Measurements from ENCODE around the gene CFAP54.
"Not testable (repeated sequence)": the region's sequence is repeated elsewhere in the genome, so short reads cannot be mapped to it uniquely, and the experiment has no call there.

Gene CFAP54

DNA sequence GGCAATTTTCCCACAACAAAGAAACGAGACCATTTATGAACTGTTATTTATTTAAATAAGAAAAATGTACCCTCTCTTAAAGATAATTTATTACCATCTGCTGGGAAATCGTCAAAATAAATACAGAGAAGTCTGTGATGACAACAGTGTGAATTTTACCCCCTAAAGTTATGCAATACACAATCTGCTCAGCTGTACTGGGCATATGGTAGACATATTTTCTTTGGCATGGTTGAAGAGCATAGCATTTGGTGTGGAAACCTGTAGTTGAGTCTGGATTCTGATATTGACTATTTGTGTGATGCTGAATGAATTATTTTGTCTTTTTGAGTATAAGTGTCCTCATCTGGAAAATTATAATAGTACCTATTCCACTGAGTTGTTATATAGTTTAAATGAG lies 60.0 kb downstream of the CFAP54 start:
- Histone ChIP-seq H3K36me3 (ENCODE audit: insufficient read depth, low read length) (no peaks in the 10 kb centered on the region), H3K4me3 (no peak overlapping the region), H3K9me3 (ENCODE audit: low read depth, low read length) (no peaks in the 10 kb centered on the region), H3K27ac (no peak overlapping the region), H3K9ac (ENCODE audit: insufficient read length) (no peak overlapping the region)
- DNase-seq (ENCODE audit: low read depth, low spot score): no peak
- no peak for TF ChIP-seq POLR2AphosphoS5 (IDR thresholded peaks at IDR 0.05; ENCODE audit: borderline replicate concordance, low read depth, low read length)
- no peak for TF ChIP-seq EZH2 (IDR thresholded peaks at IDR 0.05)
- no peak for TF ChIP-seq FOXP2 (optimal IDR thresholded peaks at IDR 0.05; ENCODE audit: control extremely low read depth, extremely low read length, insufficient read depth)

DNA sequence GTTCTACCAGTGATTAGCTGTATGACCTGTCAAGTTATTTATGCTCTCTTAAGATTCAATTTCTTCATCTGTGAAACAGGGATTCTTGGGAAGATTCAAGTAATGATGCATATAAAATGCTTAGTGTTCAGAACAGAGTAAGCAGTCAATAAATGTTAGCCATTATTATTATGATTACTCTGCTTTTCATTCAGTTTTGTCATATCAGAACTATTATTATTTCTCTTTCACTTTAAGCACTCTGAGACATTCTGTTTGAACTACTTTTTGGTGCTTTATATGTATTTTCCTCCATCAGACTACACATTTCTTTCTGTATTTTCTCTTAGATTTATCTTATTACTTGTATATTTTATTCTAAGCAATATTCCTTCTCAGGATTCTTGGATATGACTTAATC lies 81.2 kb downstream of the CFAP54 start:
- H3K4me3 ChIP-seq: no peak overlapping the region
- H3K36me3 ChIP-seq (ENCODE audit: insufficient read depth, low read length): no peaks in the 10 kb centered on the region
- no peak for DNase-seq (ENCODE audit: low read depth, low spot score)
- TF ChIP-seq EZH2 (IDR thresholded peaks at IDR 0.05): no peak
- no peak for TF ChIP-seq POLR2AphosphoS5 (IDR thresholded peaks at IDR 0.05; ENCODE audit: borderline replicate concordance, low read depth, low read length)
- TF ChIP-seq FOXP2 (optimal IDR thresholded peaks at IDR 0.05; ENCODE audit: control extremely low read depth, extremely low read length, insufficient read depth): no peak
- H3K9me3 ChIP-seq (ENCODE audit: low read depth, low read length): no peaks in the 10 kb centered on the region
- no peak overlapping the region for H3K9ac ChIP-seq (ENCODE audit: insufficient read length)
- H3K27ac ChIP-seq: no peak overlapping the region

DNA sequence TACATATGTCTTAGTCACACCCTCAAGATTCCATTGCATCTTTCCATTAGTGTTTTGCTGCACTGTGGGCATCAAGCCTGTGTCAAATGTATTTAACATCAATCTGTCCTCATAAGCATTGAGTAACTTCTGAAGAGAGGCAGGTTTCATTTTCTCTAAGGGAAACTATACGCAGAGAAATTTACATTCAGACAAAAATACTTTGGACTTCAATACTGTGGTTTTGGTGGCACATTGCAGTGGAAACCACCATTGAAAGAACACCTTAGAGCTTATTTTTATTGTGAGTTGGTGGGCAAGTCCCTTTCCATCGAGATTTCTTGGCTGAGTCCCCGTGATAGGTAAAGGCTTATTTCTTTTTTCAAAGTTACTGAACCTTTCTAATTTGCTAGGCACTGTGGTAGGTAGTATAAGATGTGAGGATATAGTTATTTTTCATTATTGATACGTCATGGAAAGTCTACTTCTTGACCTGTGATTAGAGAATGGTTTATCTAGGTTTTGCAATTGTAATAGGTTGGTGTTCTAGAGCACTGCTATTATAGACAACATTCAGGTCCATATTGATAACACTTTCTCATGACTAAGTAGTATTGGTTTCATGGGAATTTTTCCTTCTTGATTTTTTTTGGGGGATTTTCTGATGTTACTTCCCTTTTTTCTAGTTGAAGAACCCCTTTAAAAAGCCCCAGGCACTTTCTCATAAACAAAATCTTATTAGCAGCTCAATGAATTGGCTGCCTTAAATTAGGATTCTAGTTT lies 81.9 kb downstream of the CFAP54 start:
- no peak overlapping the region for H3K4me3 ChIP-seq
- no peak for DNase-seq (ENCODE audit: low read depth, low spot score)
- no peaks in the 10 kb centered on the region for H3K9me3 ChIP-seq (ENCODE audit: low read depth, low read length)
- no peak overlapping the region for H3K27ac ChIP-seq
- no peak for TF ChIP-seq EZH2 (IDR thresholded peaks at IDR 0.05)
- TF ChIP-seq FOXP2 (optimal IDR thresholded peaks at IDR 0.05; ENCODE audit: control extremely low read depth, extremely low read length, insufficient read depth): no peak
- no peak for TF ChIP-seq POLR2AphosphoS5 (IDR thresholded peaks at IDR 0.05; ENCODE audit: borderline replicate concordance, low read depth, low read length)
- no peaks in the 10 kb centered on the region for H3K36me3 ChIP-seq (ENCODE audit: insufficient read depth, low read length)
- no peak overlapping the region for H3K9ac ChIP-seq (ENCODE audit: insufficient read length)

DNA sequence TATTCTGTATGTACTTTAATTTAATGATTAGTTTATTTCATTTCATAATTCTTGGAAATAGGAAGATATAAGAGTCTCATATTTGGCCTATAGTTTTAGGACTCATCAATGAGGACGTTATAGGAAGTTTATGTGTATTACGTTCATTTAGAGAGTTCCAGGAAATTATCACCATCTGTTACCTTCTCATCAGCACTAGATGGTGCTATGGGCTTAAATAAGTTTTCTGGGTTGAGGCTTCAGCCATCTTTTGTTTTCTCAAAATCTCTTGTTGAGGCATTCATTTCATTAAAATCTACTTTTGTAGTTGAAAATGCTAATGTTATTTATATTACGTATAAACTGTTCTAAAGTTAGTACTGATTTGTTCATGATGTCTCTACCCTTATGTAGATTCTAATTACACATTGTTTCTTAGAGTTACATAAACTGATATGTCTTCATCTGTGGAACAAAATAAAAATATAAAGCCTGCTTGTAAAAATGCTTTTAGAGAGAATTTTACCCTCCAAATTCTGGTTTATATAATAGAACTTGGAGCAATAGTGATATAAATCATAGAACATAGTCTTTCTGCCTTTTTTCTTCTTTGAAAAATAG lies 89.2 kb downstream of the CFAP54 start:
- TF ChIP-seq EZH2 (IDR thresholded peaks at IDR 0.05): no peak
- TF ChIP-seq POLR2AphosphoS5 (IDR thresholded peaks at IDR 0.05; ENCODE audit: borderline replicate concordance, low read depth, low read length): no peak
- TF ChIP-seq FOXP2 (optimal IDR thresholded peaks at IDR 0.05; ENCODE audit: control extremely low read depth, extremely low read length, insufficient read depth): no peak
- H3K4me3 ChIP-seq: no peak overlapping the region
- no peaks in the 10 kb centered on the region for H3K9me3 ChIP-seq (ENCODE audit: low read depth, low read length)
- DNase-seq (ENCODE audit: low read depth, low spot score): peak; percentile 57
- peak overlapping the region; percentile 68 for H3K9ac ChIP-seq (ENCODE audit: insufficient read length)
- H3K27ac ChIP-seq: peak overlapping the region; percentile 67
- no peaks in the 10 kb centered on the region for H3K36me3 ChIP-seq (ENCODE audit: insufficient read depth, low read length)

DNA sequence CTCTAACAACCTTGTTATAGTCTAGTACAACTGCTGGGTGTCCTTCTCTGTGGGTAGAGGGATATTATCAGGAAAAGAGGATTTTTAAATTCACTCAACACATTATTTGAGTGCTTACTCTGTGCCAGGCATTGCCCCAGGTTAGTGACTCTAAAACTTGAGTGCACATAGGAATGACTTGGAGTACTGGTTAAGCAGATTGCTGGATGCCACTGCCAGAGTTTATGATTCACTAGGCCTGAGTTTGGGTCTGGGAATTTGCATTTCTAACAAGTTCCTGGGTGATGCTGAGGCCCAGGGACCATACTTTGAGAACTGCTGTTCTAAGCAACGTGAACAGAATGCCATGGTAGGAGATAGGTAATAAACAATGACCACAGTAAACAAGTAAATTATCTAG lies 96.6 kb downstream of the CFAP54 start:
- DNase-seq (ENCODE audit: low read depth, low spot score): no peak
- Histone ChIP-seq H3K4me3 (no peak overlapping the region), H3K36me3 (ENCODE audit: insufficient read depth, low read length) (no peaks in the 10 kb centered on the region), H3K9me3 (ENCODE audit: low read depth, low read length) (no peaks in the 10 kb centered on the region), H3K27ac (no peak overlapping the region), H3K9ac (ENCODE audit: insufficient read length) (no peak overlapping the region)
- TF ChIP-seq FOXP2 (optimal IDR thresholded peaks at IDR 0.05; ENCODE audit: control extremely low read depth, extremely low read length, insufficient read depth) (no peak), POLR2AphosphoS5 (IDR thresholded peaks at IDR 0.05; ENCODE audit: borderline replicate concordance, low read depth, low read length) (no peak), EZH2 (IDR thresholded peaks at IDR 0.05) (no peak)

DNA sequence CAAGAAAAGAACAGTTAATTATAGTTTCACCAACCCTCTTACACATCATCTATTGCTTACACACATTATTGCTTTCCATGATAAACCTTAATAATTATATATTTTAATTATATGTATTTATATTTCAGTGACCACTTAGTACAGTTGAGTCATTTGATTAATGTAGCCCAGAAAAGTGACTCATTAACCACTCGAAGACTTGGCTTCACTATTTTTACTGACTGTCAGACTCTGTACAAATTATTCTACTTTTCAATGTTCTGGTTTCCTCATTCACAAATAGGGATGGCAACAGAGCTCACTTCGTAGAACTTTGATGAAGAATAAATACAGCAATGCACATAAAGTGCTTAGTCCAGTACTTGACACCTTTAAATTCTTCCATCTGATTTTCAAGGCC lies 98.3 kb downstream of the CFAP54 start:
- no peak for TF ChIP-seq POLR2AphosphoS5 (IDR thresholded peaks at IDR 0.05; ENCODE audit: borderline replicate concordance, low read depth, low read length)
- TF ChIP-seq EZH2 (IDR thresholded peaks at IDR 0.05): no peak
- TF ChIP-seq FOXP2 (optimal IDR thresholded peaks at IDR 0.05; ENCODE audit: control extremely low read depth, extremely low read length, insufficient read depth): no peak

DNA sequence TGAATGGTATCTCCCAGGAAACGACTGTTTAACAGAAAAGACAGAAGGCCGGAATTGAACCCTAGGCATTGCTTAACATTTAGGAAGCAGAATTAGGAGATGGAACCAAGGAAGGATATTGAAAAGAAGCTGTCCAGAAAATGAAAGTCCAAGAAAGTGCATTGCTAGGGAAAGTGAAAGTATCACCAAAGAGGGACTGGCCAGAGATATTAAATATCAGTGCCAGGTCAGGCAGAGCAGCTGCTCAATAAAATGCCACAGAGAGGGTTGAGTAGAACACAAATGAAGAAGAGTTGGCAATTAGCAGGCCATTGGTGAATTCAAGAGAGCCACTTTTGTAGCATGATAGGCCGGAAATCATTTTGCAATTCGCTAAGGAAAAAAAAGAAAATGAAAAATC lies 101.6 kb downstream of the CFAP54 start:
- H3K9me3 ChIP-seq (ENCODE audit: low read depth, low read length): no peaks in the 10 kb centered on the region
- DNase-seq (ENCODE audit: low read depth, low spot score): no peak
- no peaks in the 10 kb centered on the region for H3K36me3 ChIP-seq (ENCODE audit: insufficient read depth, low read length)
- H3K4me3 ChIP-seq: no peak overlapping the region
- TF ChIP-seq FOXP2 (optimal IDR thresholded peaks at IDR 0.05; ENCODE audit: control extremely low read depth, extremely low read length, insufficient read depth) (no peak), EZH2 (IDR thresholded peaks at IDR 0.05) (no peak), POLR2AphosphoS5 (IDR thresholded peaks at IDR 0.05; ENCODE audit: borderline replicate concordance, low read depth, low read length) (no peak)
- H3K9ac ChIP-seq (ENCODE audit: insufficient read length): no peak overlapping the region
- no peak overlapping the region for H3K27ac ChIP-seq

More for the DNA sequence above, 98.3 kb downstream of the CFAP54 start:
- H3K4me3 ChIP-seq: no peak overlapping the region
- no peak for DNase-seq (ENCODE audit: low read depth, low spot score)
- H3K36me3 ChIP-seq (ENCODE audit: insufficient read depth, low read length): no peaks in the 10 kb centered on the region
- no peak overlapping the region for H3K9ac ChIP-seq (ENCODE audit: insufficient read length)
- no peak overlapping the region for H3K27ac ChIP-seq
- no peaks in the 10 kb centered on the region for H3K9me3 ChIP-seq (ENCODE audit: low read depth, low read length)

DNA sequence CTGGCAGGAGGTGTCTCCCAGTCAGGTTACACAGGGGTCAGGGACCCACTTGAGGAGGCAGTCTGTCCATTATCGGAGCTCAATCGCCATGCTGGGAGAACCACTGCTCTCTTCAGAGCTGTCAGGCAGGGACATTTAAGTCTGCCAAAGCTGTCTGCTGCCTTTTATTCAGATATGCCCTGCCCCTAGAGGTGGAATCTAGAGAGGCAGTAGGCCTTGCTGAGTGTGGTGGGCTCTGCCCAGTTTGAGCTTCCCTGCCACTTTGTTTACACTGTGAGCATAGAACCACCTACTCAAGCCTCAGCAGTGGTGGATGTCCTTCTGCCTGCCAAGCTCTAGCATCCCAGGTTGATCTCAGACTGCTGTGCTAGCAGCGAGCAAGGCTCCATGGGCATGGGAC lies 115.0 kb downstream of the CFAP54 start:
- H3K9ac ChIP-seq (ENCODE audit: insufficient read length); H3K27ac ChIP-seq; H3K4me3 ChIP-seq; H3K36me3 ChIP-seq (ENCODE audit: insufficient read depth, low read length); DNase-seq (ENCODE audit: low read depth, low spot score); H3K9me3 ChIP-seq (ENCODE audit: low read depth, low read length): not testable (repeated sequence)

DNA sequence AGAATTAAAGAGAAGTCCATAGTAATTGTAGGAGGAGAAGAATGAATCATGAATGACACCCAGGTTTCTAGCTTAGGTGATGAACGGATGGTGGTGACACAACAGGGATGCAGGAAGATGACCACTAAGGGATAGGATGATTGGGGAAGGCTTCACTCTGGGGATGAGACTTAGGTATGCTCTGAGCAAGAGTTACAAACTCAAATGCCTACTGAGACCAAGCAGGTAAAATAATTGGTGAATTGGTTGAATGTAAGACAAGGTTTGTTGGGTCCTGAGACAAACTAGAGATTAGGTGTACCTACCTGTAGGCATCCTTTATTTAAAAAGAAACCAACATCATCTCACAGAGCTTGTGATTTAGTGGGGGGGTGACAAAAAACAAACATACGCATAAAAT lies 116.3 kb downstream of the CFAP54 start:
- Histone ChIP-seq H3K4me3 (no peak overlapping the region), H3K9ac (ENCODE audit: insufficient read length) (no peak overlapping the region), H3K27ac (no peak overlapping the region), H3K36me3 (ENCODE audit: insufficient read depth, low read length) (no peaks in the 10 kb centered on the region), H3K9me3 (ENCODE audit: low read depth, low read length) (no peaks in the 10 kb centered on the region)
- TF ChIP-seq FOXP2 (optimal IDR thresholded peaks at IDR 0.05; ENCODE audit: control extremely low read depth, extremely low read length, insufficient read depth) (no peak), EZH2 (IDR thresholded peaks at IDR 0.05) (no peak), POLR2AphosphoS5 (IDR thresholded peaks at IDR 0.05; ENCODE audit: borderline replicate concordance, low read depth, low read length) (no peak)
- no peak for DNase-seq (ENCODE audit: low read depth, low spot score)

Data from SK-N-MC (cell line).